NB4 (cell line): Measurements from ENCODE around the gene GRB10.

Experiments used
- CTCF ChIP-seq: IDR thresholded peaks from one replicate; pipeline ENCODE4 v1.5.1; 2012; ENCODE audit warnings: low read depth, low read length
- MAX ChIP-seq: IDR thresholded peaks from 2 replicates; pipeline ENCODE4 v1.6.1; 2011; ENCODE audit warnings: low read depth, low read length
- MYC ChIP-seq: IDR thresholded peaks from 2 replicates; pipeline ENCODE4 v1.6.1; 2011; ENCODE audit warnings: low read depth, low read length
- POLR2A ChIP-seq: IDR thresholded peaks from 2 replicates; pipeline ENCODE4 v1.6.1; 2011; ENCODE audit warnings: mild to moderate bottlenecking; ENCODE audit not compliant: insufficient read length; ENCODE audit errors: extremely low read depth

- no peak for TF ChIP-seq CTCF
- TF ChIP-seq POLR2A = no peak
- TF ChIP-seq MYC = no peak
- no peak for TF ChIP-seq MAX
Observed at GRCh38 chr7:50554431-50555322, 228.0 kb downstream of the GRB10 start.
